SU-DHL-6 (cell line): ENCODE results near the gene SNAP29.

Experiments used
- EZH2phosphoT487 ChIP-seq: fragments of 200-600 bp; sonication (generic), shearing (Covaris generic); conservative IDR thresholded peaks from 2 replicates; pipeline ENCODE4 v1.6.1; 2018; ENCODE audit warnings: mild to moderate bottlenecking, antibody characterized with exemption, low read length, moderate library complexity, mixed read lengths
- TF ChIP-seq, protein P1 (sequence below): fragments of 200-600 bp; sonication (generic); IDR thresholded peaks from one replicate; pipeline ENCODE4 v1.5.1; 2017; ENCODE audit warnings: antibody characterized with exemption, mild to moderate bottlenecking, low read length, moderate library complexity; ENCODE audit not compliant: insufficient read depth, poor library complexity, severe bottlenecking

DNA sequence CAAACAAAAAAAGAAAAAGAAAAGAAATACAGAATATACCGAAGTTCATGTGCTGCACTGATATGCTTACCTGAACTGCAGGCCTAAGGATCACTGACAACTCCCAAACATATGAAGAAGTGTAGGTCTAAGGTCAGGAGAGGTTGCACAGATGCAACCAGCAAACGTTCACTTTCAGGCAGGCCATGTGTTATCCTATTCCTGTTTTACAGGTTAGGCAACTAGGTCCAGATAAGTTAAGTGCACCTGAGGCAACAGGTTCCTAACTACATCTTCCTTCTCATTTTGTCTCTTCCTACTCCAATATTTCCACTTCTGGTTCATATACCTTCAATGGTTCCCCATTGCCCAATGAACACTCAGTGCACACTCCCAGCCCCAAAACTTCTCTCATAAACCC, 15.3 kb upstream of the SNAP29 start:
- TF ChIP-seq, protein P1, sequence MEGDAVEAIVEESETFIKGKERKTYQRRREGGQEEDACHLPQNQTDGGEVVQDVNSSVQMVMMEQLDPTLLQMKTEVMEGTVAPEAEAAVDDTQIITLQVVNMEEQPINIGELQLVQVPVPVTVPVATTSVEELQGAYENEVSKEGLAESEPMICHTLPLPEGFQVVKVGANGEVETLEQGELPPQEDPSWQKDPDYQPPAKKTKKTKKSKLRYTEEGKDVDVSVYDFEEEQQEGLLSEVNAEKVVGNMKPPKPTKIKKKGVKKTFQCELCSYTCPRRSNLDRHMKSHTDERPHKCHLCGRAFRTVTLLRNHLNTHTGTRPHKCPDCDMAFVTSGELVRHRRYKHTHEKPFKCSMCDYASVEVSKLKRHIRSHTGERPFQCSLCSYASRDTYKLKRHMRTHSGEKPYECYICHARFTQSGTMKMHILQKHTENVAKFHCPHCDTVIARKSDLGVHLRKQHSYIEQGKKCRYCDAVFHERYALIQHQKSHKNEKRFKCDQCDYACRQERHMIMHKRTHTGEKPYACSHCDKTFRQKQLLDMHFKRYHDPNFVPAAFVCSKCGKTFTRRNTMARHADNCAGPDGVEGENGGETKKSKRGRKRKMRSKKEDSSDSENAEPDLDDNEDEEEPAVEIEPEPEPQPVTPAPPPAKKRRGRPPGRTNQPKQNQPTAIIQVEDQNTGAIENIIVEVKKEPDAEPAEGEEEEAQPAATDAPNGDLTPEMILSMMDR, result no peak
- no peak for TF ChIP-seq EZH2phosphoT487
